Placental epithelial cell (primary cell): Measurements from ENCODE around the gene DPY19L1. TPM values are rescaled to one million over a fixed set of nuclear protein-coding genes. Genes with fewer than 3 reads are reported as not detected.

Experiments used
- small RNA-seq: library from RNA; depleted of rRNA; stranded (forward); fragments of <200 nt; gene quantifications from one replicate; pipeline ENCODE3, GENCODE V24; 2012
- total RNA-seq: library from RNA; depleted of rRNA; stranded (reverse); fragments of >200 nt; gene quantifications from 2 replicates; pipeline ENCODE4 v1.2.3, GENCODE V29; 2012

DPY19L1 gene
- total RNA-seq, result 43.6 and 61.5 TPM in 2 replicates

DNA sequence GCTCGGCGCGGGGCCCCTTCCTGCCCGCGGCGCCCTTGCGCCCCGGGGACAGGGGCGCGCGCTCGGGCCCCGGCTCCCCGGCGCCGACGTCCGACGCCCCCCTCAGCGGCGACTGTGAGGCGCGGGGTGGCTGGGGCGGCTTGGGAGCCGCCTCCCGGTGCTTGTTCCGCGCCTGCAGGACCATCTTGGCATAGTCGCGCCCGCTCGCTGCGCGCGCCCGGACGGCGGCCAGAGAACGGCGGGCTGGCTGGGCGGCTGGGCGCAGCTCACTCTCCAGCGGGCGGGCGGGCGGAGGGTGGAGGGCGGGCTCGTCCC lies at the start of gene DPY19L1:
Gene DPY19L1, minus strand, starts transcription at position 275 of the 315 bp plus-strand sequence. Its CDS starts 91 bp downstream, at position 184.

Small RNA genes lying within 50 kb of the gene (small RNA-seq; reads per million reads assigned to genes)
- gene MIR548N (1.1 reads per million, percentile 61 among the genes with 10 or more reads in this experiment), gene RF00322 (not detected)

Other genes starting within 250 kb of the DPY19L1 start
- 0.22 and 0.79 TPM in 2 replicates for gene TBX20, start 216.6 kb upstream of the DPY19L1 start, total RNA-seq